MCF 10A (cell line): ENCODE results near the gene FNIP2. TPM values are rescaled to one million over a fixed set of nuclear protein-coding genes. Genes with fewer than 3 reads are reported as not detected.

Experiments
- BruUV-seq: library from RNA; stranded (reverse); fragments of 400-500 nt; replicated peaks from 2 replicates; lab custom pipeline; 2021; lab: Mats Ljungman, UMichigan
- CTCF ChIA-PET: fragments of 300-600 bp; sonication (Branson Sonifier 250); formaldehyde crosslinking; extraction: SDS; loops from one replicate; lab custom pipeline; 2021; ENCODE audit warnings: antibody characterized with exemption, inconsistent platforms; lab: Yijun Ruan, JAX
- POLR2A ChIA-PET: fragments of 300-600, 350-650 bp; sonication (Branson Sonifier 250); formaldehyde crosslinking; extraction: SDS; loops from one replicate; lab custom pipeline; 2020; ENCODE audit warnings: antibody characterized with exemption, inconsistent platforms; lab: Yijun Ruan, JAX
- DNase-seq: peaks from one replicate; pipeline ENCODE4 v3.0.0-alpha.2; 2018; ENCODE audit not compliant: unreplicated experiment
- H3K27ac Mint-ChIP-seq: one replicate; pipeline ENCODE4 v1.8.0; 2022; ENCODE audit warnings: mild to moderate bottlenecking, low read depth, mixed read lengths; ENCODE audit not compliant: unreplicated experiment
- H3K27me3 Mint-ChIP-seq: one replicate; pipeline ENCODE4 v1.8.0; 2022; ENCODE audit warnings: mixed read lengths; ENCODE audit not compliant: insufficient read depth, unreplicated experiment
- H3K36me3 Mint-ChIP-seq: one replicate; pipeline ENCODE4 v1.8.0; 2022; ENCODE audit warnings: mild to moderate bottlenecking, moderate library complexity, mixed read lengths; ENCODE audit not compliant: insufficient read depth, unreplicated experiment
- H3K4me1 Mint-ChIP-seq: one replicate; pipeline ENCODE4 v1.8.0; 2022; ENCODE audit warnings: mixed read lengths; ENCODE audit not compliant: insufficient read depth, unreplicated experiment
- H3K4me3 Mint-ChIP-seq: one replicate; pipeline ENCODE4 v1.8.0; 2022; ENCODE audit warnings: mild to moderate bottlenecking, moderate library complexity, mixed read lengths; ENCODE audit not compliant: unreplicated experiment
- H3K9me3 Mint-ChIP-seq: one replicate; pipeline ENCODE4 v1.8.0; 2022; ENCODE audit warnings: mixed read lengths; ENCODE audit not compliant: unreplicated experiment
- intact Hi-C: fragments of 100-400 bp; cut with micrococcal nuclease; formaldehyde crosslinking; loops from 2 replicates; pipeline ENCODE4 v1.14.1; 2022
- total RNA-seq: library from RNA; stranded (reverse); gene quantifications from 2 replicates; pipeline ENCODE4 v1.2.3, GENCODE V29; 2022
- TF ChIP-seq, protein P1 (sequence below): fragments of 200-600 bp; IDR thresholded peaks from one replicate; pipeline ENCODE4 v1.8.0; 2022; ENCODE audit warnings: antibody characterized with exemption, mild to moderate bottlenecking; ENCODE audit not compliant: unreplicated experiment

Gene FNIP2
- total RNA-seq, 1 experiment from 2014 or later = 6.4 TPM

DNA sequence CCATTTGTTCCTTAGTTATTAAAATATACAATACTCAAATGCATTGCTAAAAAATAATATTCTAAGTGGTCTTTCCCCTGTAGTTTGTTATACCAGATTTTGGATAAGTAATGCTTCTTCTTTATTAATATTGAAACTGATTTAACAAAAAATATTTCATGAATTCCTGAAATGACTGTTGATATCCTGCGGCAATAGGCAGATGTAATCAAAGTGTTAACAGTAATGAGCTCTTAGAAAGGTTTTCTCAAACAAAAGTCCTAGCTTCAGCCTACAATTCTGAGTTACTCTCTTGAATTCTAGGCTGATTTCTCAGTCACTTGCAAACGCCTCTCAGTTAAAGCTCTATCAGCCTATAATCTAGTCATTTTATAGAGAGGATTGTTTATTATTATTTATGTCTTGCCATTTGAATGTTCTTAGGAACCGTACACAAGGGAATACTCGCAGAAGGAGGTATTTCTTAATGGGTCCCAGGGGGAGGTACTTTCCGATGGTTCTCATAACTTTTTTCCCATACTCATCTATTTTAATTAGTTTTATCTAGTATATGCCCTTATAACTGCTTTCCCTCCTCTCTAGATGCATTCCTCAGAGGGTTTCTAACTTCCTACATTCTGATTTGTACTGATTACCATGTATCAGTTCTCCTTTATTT lies 96.8 kb downstream of the FNIP2 start:
- CTCF ChIA-PET = interaction anchor here (0.6 to 2.4 kb wide), 3 partner anchors 14 to 338 kb away, joined by 5 to 11 read pairs (median 5); no protein-coding TSS in a partner anchor
- TF ChIP-seq, protein P1, sequence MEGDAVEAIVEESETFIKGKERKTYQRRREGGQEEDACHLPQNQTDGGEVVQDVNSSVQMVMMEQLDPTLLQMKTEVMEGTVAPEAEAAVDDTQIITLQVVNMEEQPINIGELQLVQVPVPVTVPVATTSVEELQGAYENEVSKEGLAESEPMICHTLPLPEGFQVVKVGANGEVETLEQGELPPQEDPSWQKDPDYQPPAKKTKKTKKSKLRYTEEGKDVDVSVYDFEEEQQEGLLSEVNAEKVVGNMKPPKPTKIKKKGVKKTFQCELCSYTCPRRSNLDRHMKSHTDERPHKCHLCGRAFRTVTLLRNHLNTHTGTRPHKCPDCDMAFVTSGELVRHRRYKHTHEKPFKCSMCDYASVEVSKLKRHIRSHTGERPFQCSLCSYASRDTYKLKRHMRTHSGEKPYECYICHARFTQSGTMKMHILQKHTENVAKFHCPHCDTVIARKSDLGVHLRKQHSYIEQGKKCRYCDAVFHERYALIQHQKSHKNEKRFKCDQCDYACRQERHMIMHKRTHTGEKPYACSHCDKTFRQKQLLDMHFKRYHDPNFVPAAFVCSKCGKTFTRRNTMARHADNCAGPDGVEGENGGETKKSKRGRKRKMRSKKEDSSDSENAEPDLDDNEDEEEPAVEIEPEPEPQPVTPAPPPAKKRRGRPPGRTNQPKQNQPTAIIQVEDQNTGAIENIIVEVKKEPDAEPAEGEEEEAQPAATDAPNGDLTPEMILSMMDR = no peak
- intact Hi-C loops = no loop called here
- POLR2A ChIA-PET = no interaction called here
- Mint-ChIP-seq H3K4me3 (no peak overlapping the region), H3K9me3 (no peaks in the 10 kb centered on the region), H3K4me1 (no peaks in the 10 kb centered on the region), H3K27me3 (no peaks in the 10 kb centered on the region), H3K27ac (no peak overlapping the region), H3K36me3 (peaks cover 35% of the 10 kb centered on the region)
- DNase-seq = no peak
- no TSS peak for BruUV-seq

DNA sequence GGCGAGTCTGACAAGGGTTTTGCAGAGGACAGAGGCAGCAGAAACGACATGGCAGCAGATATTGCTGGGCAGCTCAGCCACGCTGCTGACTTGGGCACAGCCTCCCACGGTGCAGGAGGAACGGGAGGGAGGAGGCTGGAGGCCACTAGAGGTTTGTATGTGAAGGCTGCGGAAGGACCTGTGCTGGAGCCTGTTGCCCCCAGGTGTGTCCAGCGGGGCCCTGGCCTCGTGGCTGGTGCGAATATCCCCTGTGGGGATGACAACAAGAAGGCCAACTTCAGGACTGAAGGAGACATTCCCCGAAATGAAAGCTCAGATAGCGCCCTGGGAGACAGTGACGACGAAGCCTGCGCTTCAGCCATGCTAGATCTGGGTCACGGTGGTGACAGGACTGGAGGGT lies 100.2 kb downstream of the FNIP2 start:
- Mint-ChIP-seq H3K4me1 (peaks cover 9% of the 10 kb centered on the region), H3K9me3 (no peaks in the 10 kb centered on the region)
- CTCF ChIA-PET = no interaction called here

DNA sequence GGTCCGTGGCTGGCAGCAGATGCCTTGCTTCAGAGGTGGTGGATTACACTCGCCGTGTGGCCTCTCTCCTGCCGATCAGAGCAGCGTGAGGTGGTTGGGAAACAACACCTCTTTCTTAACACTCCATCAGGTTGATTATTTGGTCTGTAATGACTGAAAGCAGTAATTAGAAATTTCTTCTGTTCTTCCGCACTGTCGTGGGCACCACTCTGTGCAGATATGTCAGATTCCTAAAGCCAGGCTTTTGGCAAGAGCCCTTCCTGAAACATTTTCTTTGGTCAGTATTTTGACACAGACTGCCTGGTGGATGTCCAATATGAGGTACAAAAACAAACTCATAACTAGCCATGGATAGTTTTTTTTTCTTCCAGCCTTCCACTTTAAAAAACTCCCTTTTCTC lies 100.9 kb downstream of the FNIP2 start:
- TF ChIP-seq, protein P1 = no peak
- no peaks in the 10 kb centered on the region for H3K27me3 Mint-ChIP-seq
- no TSS peak for BruUV-seq
- DNase-seq = no peak
- H3K9me3 Mint-ChIP-seq = no peaks in the 10 kb centered on the region
- H3K4me3 Mint-ChIP-seq = no peak overlapping the region
- ChIA-PET POLR2A (no interaction called here), CTCF (interaction anchor here (0.7 kb wide), 1 partner anchor 203 kb away, joined by 4 read pairs; no protein-coding TSS in a partner anchor)
- intact Hi-C loops = loop anchor here (5.0 kb wide), 2 partner anchors 233 to 308 kb away; partner anchors contain the start of gene RAPGEF2
- peaks cover 10% of the 10 kb centered on the region for H3K4me1 Mint-ChIP-seq
- no peak overlapping the region for H3K27ac Mint-ChIP-seq
- peaks cover 24% of the 10 kb centered on the region for H3K36me3 Mint-ChIP-seq

More for the DNA sequence above, 100.2 kb downstream of the FNIP2 start:
- Mint-ChIP-seq H3K4me3 (no peak overlapping the region), H3K27ac (no peak overlapping the region), H3K36me3 (peaks cover 24% of the 10 kb centered on the region), H3K27me3 (no peaks in the 10 kb centered on the region)
- TF ChIP-seq, protein P1 = no peak
- intact Hi-C loops = no loop called here
- BruUV-seq = no TSS peak
- DNase-seq = no peak
- POLR2A ChIA-PET = no interaction called here

DNA sequence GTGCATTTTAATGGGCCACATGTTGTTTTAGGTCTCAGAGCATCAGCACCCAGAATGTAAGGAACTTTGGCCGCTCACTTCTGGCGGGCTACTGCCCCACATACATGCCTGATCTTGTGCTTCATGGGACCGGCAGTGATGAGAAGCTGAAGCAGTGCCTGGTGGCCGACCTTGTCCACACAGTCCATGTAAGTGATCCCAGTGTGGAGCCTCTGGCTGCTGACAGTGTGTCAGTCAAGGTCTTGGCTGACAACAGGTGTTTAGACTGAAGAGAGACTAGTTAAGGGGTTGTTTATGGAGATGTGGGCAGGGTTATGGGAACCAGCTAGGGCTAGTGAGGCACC lies 101.4 kb downstream of the FNIP2 start:
- POLR2A ChIA-PET = interaction anchor here (0.6 kb wide), 1 partner anchor 127 kb away, joined by 3 read pairs; no protein-coding TSS in a partner anchor
- intact Hi-C loops = loop anchor here (5.0 kb wide), 2 partner anchors 232 to 307 kb away; partner anchors contain the start of gene RAPGEF2
- BruUV-seq = no TSS peak
- Mint-ChIP-seq H3K4me3 (no peak overlapping the region), H3K27ac (no peak overlapping the region), H3K4me1 (peaks cover 10% of the 10 kb centered on the region), H3K9me3 (no peaks in the 10 kb centered on the region), H3K36me3 (peaks cover 24% of the 10 kb centered on the region), H3K27me3 (no peaks in the 10 kb centered on the region)
- no peak for DNase-seq
- TF ChIP-seq, protein P1 = no peak
- CTCF ChIA-PET = interaction anchor here (0.7 kb wide), 1 partner anchor 202 kb away, joined by 4 read pairs; no protein-coding TSS in a partner anchor
